Lung (tissue), 12 donors: Measurements from ENCODE around the gene KRTAP9-1. TPM values are rescaled to one million over a fixed set of nuclear protein-coding genes. Genes with fewer than 3 reads are reported as not detected.

Experiments
- ATAC-seq: fragments of 200-7000 bp; cut with Tn5 transposase; one replicate; pipeline ENCODE4 v1.9.1; 2020; ENCODE audit warnings: moderate number of reproducible peaks; ENCODE audit not compliant: insufficient read depth, low FRiP score
- DNase-seq, 3 donors: peaks; one replicate each; pipeline ENCODE4 v3.0.0-alpha.2; 2013 to 2017
- H3K27ac ChIP-seq, 2 donors: one replicate each; pipeline ENCODE4 v1.5.1; 2013; ENCODE audit warnings: mild to moderate bottlenecking in 2 of 2, moderate library complexity in 2 of 2, control low read depth in 1 of 2, inconsistent platforms in 1 of 2, low read depth in 1 of 2, low read length in 1 of 2
- H3K27me3 ChIP-seq, 3 donors: one replicate each; pipeline ENCODE4 v1.5.1; 2013; ENCODE audit warnings: low read length in 2 of 3; ENCODE audit not compliant: control insufficient read depth in 3 of 3, insufficient read depth in 3 of 3
- H3K36me3 ChIP-seq, 4 donors: one replicate each; pipeline ENCODE4 v1.5.1; 2013; ENCODE audit warnings: low read length in 4 of 4, mild to moderate bottlenecking in 1 of 4, moderate library complexity in 1 of 4; ENCODE audit not compliant: control insufficient read depth in 4 of 4, insufficient read depth in 4 of 4
- H3K4me1 ChIP-seq, 5 donors: one replicate each; pipeline ENCODE4 v1.5.1; 2013; ENCODE audit warnings: low read length in 5 of 5, mild to moderate bottlenecking in 2 of 5, moderate library complexity in 1 of 5; ENCODE audit not compliant: control insufficient read depth in 5 of 5, insufficient read depth in 5 of 5
- H3K4me3 ChIP-seq: one replicate; pipeline ENCODE4 v1.5.1; 2013; ENCODE audit warnings: mild to moderate bottlenecking, control low read depth, moderate library complexity
- H3K9ac ChIP-seq, 2 donors: one replicate each; pipeline ENCODE4 v1.5.1; 2013; ENCODE audit warnings: low read length in 2 of 2, control low read depth in 1 of 2; ENCODE audit not compliant: insufficient read depth in 1 of 2
- H3K9me3 ChIP-seq, 4 donors: one replicate each; pipeline ENCODE4 v1.5.1; 2013; ENCODE audit warnings: low read length in 3 of 4, mild to moderate bottlenecking in 1 of 4, moderate library complexity in 1 of 4; ENCODE audit not compliant: control insufficient read depth in 4 of 4, insufficient read depth in 3 of 4
- WGBS, 2 donors: extraction: QIAGEN DNeasy Blood & Tissue Kit; methylation state at CpG; one replicate each; pipeline ENCODE4 v1.1.7; 2013; 5-methylcytosine and 5-hydroxymethylcytosine counted together
- polyA plus RNA-seq, 2 donors: library from polyadenylated mRNA; stranded (reverse); fragments of 200-250 nt; gene quantifications; one replicate each; pipeline ENCODE4 v1.2.1, GENCODE V29; 2013
- total RNA-seq, 2 donors: library from RNA; depleted of rRNA in 1 of 2; stranded (reverse); fragments of >200 nt in 1 of 2; gene quantifications; one replicate each; pipeline ENCODE4 v1.2.1, GENCODE V29; 2014 to 2021
- TF ChIP-seq, protein P1 (sequence below): IDR thresholded peaks from 2 replicates; pipeline ENCODE4 v1.5.1; 2012; ENCODE audit warnings: mild to moderate bottlenecking; ENCODE audit errors: control extremely low read depth, extremely low read depth
- donor health status: control.
- donor health status: control.
- donor health status: Bipolar disorder and iron deficiency.
- donor health status: healthy.
- donor health status: DM: yes; HTN: yes; CAD: no.

The KRTAP9-1 gene
- total and polyA plus RNA-seq, 4 donors, result not detected

DNA sequence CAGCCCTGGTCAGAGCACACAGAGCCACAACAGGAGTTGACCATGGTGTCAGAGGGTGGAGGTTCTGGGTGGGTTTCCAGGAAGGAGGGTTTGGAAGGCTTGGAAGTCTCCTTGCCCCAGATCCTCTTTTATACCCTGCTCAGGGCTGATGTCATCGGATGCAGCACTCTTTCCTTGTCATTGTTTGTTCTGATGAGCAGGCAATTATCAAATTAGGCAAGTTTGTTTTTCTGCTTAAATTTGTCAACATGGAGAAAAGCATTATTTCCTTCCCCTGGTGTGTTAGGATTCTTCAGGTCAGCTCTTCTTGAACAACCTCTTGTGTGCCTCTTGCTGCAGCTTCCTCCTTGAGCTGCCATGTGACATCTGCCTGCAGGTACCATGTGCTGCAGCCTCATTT, 29.0 kb upstream of the KRTAP9-1 start, which contains the start of gene KRTAP4-4:
TSS of gene KRTAP4-4 (minus strand) at position 101 of the 400 bp plus-strand sequence. CDS start at position 44, 57 bp downstream.
- H3K36me3 ChIP-seq, result no peaks in the 10 kb centered on the region
- H3K4me3 ChIP-seq, result no peak within 1 kb of the TSS
- H3K27ac ChIP-seq, result no peak within 1 kb of the TSS
- no peak within 1 kb of the TSS for H3K9ac ChIP-seq
- DNase-seq (no peak), ATAC-seq (no peak)
- H3K27me3 ChIP-seq, result no peaks in the 10 kb centered on the region
- WGBS, 2 donors, result 88 to 91% methylated on average over 1 of the region's 1 CpG
- no peaks in the 10 kb centered on the region for H3K4me1 ChIP-seq
- TF ChIP-seq, protein P1, sequence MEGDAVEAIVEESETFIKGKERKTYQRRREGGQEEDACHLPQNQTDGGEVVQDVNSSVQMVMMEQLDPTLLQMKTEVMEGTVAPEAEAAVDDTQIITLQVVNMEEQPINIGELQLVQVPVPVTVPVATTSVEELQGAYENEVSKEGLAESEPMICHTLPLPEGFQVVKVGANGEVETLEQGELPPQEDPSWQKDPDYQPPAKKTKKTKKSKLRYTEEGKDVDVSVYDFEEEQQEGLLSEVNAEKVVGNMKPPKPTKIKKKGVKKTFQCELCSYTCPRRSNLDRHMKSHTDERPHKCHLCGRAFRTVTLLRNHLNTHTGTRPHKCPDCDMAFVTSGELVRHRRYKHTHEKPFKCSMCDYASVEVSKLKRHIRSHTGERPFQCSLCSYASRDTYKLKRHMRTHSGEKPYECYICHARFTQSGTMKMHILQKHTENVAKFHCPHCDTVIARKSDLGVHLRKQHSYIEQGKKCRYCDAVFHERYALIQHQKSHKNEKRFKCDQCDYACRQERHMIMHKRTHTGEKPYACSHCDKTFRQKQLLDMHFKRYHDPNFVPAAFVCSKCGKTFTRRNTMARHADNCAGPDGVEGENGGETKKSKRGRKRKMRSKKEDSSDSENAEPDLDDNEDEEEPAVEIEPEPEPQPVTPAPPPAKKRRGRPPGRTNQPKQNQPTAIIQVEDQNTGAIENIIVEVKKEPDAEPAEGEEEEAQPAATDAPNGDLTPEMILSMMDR, result no peak
- H3K9me3 ChIP-seq, result peaks cover 0 to 2% (median 0%) of the 10 kb centered on the region in 4 donors

DNA sequence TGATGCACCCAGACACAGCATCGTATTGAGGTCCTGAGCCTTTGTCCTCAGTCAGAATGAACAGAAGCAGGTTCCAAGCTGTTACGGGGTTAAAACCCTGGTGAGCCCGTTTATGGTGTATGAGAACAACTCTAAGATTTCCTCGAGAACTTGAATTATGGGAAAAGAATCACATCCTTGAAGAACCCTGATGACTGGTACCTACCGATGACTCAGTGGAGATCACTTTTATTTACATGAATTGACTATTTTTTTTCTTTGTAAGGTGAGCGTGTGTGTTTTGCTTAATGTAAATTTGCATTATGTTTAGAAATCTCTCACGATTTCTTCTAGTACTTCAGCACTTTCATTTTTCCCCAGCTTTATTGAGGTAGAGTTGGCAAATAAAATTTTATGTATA, 25.9 kb upstream of the KRTAP9-1 start:
- no peak for ATAC-seq
- Histone ChIP-seq H3K27ac (no peak overlapping the region), H3K4me3 (no peak overlapping the region), H3K9ac (no peak overlapping the region), H3K4me1 (no peaks in the 10 kb centered on the region), H3K36me3 (no peaks in the 10 kb centered on the region), H3K9me3 (peaks cover 0 to 2% (median 0%) of the 10 kb centered on the region in 4 donors), H3K27me3 (no peaks in the 10 kb centered on the region)
- TF ChIP-seq, protein P1, result no peak
- DNase-seq, result no peak
- WGBS, 2 donors, result 75 to 84% methylated on average over 7 of the region's 7 CpGs

DNA sequence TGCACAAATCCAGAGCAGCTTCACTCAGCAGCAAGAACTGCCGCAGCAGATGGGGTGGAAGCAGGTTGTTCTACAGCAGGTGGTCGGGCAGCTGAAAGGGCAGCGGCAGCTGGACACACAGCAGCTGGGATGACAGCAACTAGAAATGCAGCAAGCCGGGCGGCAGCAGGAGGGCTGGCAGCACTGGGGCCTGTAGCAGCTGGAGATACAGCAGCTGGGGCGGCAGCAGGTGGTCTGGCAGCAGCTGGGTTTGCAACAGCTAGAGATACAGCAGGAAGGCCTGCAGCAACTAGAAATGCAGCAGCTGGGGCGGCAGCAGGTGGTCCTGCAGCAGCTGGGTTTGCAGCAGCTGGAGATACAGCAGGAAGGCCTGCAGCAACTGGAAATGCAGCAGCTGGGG, 22.1 kb upstream of the KRTAP9-1 start:
- no peak overlapping the region for H3K27ac ChIP-seq
- no peaks in the 10 kb centered on the region for H3K36me3 ChIP-seq
- H3K9me3 ChIP-seq, result peaks cover 0 to 4% (median 0%) of the 10 kb centered on the region in 4 donors
- no peaks in the 10 kb centered on the region for H3K27me3 ChIP-seq
- 87 to 90% methylated on average over 7 of the region's 7 CpGs for WGBS, 2 donors
- no peaks in the 10 kb centered on the region for H3K4me1 ChIP-seq
- no peak overlapping the region for H3K9ac ChIP-seq
- TF ChIP-seq, protein P1, result no peak
- no peak overlapping the region for H3K4me3 ChIP-seq
- ATAC-seq, result no peak
- no peak for DNase-seq

DNA sequence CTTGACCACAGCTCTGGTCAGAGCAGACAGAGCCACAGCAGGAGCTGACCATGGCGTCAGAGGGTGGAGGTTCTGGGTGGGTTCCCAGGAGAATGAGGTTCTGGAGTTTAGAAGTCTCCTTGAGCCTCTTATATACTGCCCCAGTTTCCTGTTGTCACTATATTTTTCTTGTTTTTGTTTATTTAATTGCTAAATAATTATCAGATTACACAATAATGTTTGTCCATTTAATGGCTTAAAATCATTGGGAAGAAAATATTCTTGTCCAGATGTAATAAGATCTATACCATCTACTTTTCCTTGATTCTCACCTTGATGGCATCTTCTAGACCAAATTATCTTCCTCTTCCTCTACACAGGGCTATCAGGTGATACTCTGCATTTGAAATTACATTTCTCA, 21.6 kb upstream of the KRTAP9-1 start, which contains the start of gene KRTAP4-3:
TSS of gene KRTAP4-3 (minus strand) at position 101 of the 400 bp plus-strand sequence. CDS start at position 52, 49 bp downstream.
- no peaks in the 10 kb centered on the region for H3K4me1 ChIP-seq
- peaks cover 0 to 4% (median 0%) of the 10 kb centered on the region in 4 donors for H3K9me3 ChIP-seq
- no peaks in the 10 kb centered on the region for H3K36me3 ChIP-seq
- H3K27ac ChIP-seq, result no peak within 1 kb of the TSS
- H3K9ac ChIP-seq, result no peak within 1 kb of the TSS
- no peak for DNase-seq
- no peaks in the 10 kb centered on the region for H3K27me3 ChIP-seq
- TF ChIP-seq, protein P1, result no peak
- no peak for ATAC-seq
- 88% methylated on average over 1 of the region's 1 CpG for WGBS, 2 donors
- H3K4me3 ChIP-seq, result no peak within 1 kb of the TSS
